GM23338 (cell line): Measurements from ENCODE around the gene RUNX1. TPM values are rescaled to one million over a fixed set of nuclear protein-coding genes. Genes with fewer than 3 reads are reported as not detected.

Experiments used
- ATAC-seq: fragments of 200-7000 bp; cut with Tn5 transposase; 3 replicates; pipeline ENCODE4 v1.9.1; 2020
- DNase-seq: peaks from one replicate; pipeline ENCODE4 v3.0.0-alpha.2; 2015; ENCODE audit warnings: low spot score
- H2AFZ ChIP-seq: fragments of 200-600 bp; sonication (generic); 2 replicates; pipeline ENCODE4 v1.8.0; 2016; ENCODE audit warnings: antibody characterized with exemption, mild to moderate bottlenecking, moderate library complexity
- H3F3A ChIP-seq: fragments of 200-600 bp; sonication (generic); replicated peaks from 2 replicates; pipeline ENCODE4 v1.8.0; 2017; ENCODE audit warnings: antibody characterized with exemption, mixed run types, low read depth
- H3K27ac ChIP-seq: fragments of 200-600 bp; sonication (generic); 2 replicates; pipeline ENCODE4 v1.6.1; 2016; ENCODE audit warnings: low read depth
- H3K27me3 ChIP-seq: fragments of 200-600 bp; sonication (generic); 2 replicates; pipeline ENCODE4 v1.8.0; 2016; ENCODE audit warnings: mild to moderate bottlenecking, mixed run types, moderate library complexity; ENCODE audit not compliant: insufficient read depth
- H3K36me3 ChIP-seq: fragments of 200-600 bp; sonication (generic); 2 replicates; pipeline ENCODE4 v1.8.0; 2016; ENCODE audit warnings: mild to moderate bottlenecking; ENCODE audit not compliant: insufficient read depth
- H3K4me1 ChIP-seq: fragments of 200-600 bp; sonication (generic); 2 replicates; pipeline ENCODE4 v1.8.0; 2016; ENCODE audit warnings: mild to moderate bottlenecking, moderate library complexity; ENCODE audit not compliant: insufficient read depth
- H3K4me2 ChIP-seq: fragments of 200-600 bp; sonication (generic); 2 replicates; pipeline ENCODE4 v1.7.1; 2017; ENCODE audit warnings: mixed run types
- H3K4me3 ChIP-seq: fragments of 200-600 bp; sonication (generic); 2 replicates; pipeline ENCODE4 v1.6.1; 2016; ENCODE audit warnings: mixed run types
- H3K79me2 ChIP-seq: fragments of 200-600 bp; sonication (generic); replicated peaks from 2 replicates; pipeline ENCODE4 v1.8.0; 2017; ENCODE audit warnings: mild to moderate bottlenecking; ENCODE audit not compliant: insufficient read depth
- H3K9me2 ChIP-seq: fragments of 200-600 bp; sonication (generic); 2 replicates; pipeline ENCODE4 v1.8.0; 2017; ENCODE audit not compliant: insufficient read depth
- H4K20me1 ChIP-seq: fragments of 200-600 bp; sonication (generic); replicated peaks from 2 replicates; pipeline ENCODE4 v1.8.0; 2017; ENCODE audit warnings: mild to moderate bottlenecking; ENCODE audit not compliant: insufficient read depth
- H3K27ac Mint-ChIP-seq: 2 replicates; pipeline ENCODE4 v1.8.0; 2020; ENCODE audit warnings: inconsistent platforms, mild to moderate bottlenecking, moderate library complexity, mixed read lengths
- H3K27me3 Mint-ChIP-seq: 3 replicates; pipeline ENCODE4 v1.8.0; 2022; ENCODE audit warnings: low read depth, mild to moderate bottlenecking, moderate library complexity, mixed read lengths, inconsistent platforms; ENCODE audit not compliant: insufficient read depth, poor library complexity
- H3K36me3 Mint-ChIP-seq: 3 replicates; pipeline ENCODE4 v1.8.0; 2021; ENCODE audit warnings: low read depth, mild to moderate bottlenecking, inconsistent platforms, moderate library complexity, mixed read lengths
- H3K4me1 Mint-ChIP-seq: 3 replicates; pipeline ENCODE4 v1.8.0; 2020; ENCODE audit warnings: mild to moderate bottlenecking, inconsistent platforms, mixed read lengths
- H3K4me3 Mint-ChIP-seq: 3 replicates; pipeline ENCODE4 v1.8.0; 2021; ENCODE audit warnings: moderate library complexity, mild to moderate bottlenecking, inconsistent platforms, mixed read lengths
- H3K9me3 Mint-ChIP-seq: 3 replicates; pipeline ENCODE4 v1.8.0; 2020; ENCODE audit warnings: moderate library complexity, mild to moderate bottlenecking, inconsistent platforms, mixed read lengths
- CREB1 ChIP-seq: fragments of 250-450 bp; sonication (Bioruptor Pico); IDR thresholded peaks from 2 replicates; pipeline ENCODE4 v1.5.0; 2020; ENCODE audit warnings: low read depth, mild to moderate bottlenecking, moderate library complexity
- CTCF ChIP-seq, 2 experiments: fragments of 200-600 bp in 1 of 2; sonication (generic) in 1 of 2; conservative IDR thresholded peaks; 2 replicates each; pipeline versions ENCODE4 v1.5.1 to v1.6.1; 2016 to 2017; ENCODE audit warnings: antibody characterized with exemption in 2 of 2, low read depth in 2 of 2, mild to moderate bottlenecking in 2 of 2, moderate library complexity in 1 of 2
- EZH2 ChIP-seq: fragments of 200-600 bp; sonication (generic); IDR thresholded peaks from one replicate; pipeline ENCODE4 v1.8.0; 2017; ENCODE audit warnings: antibody characterized with exemption, mild to moderate bottlenecking, low read depth; ENCODE audit not compliant: unreplicated experiment
- EZH2phosphoT487 ChIP-seq: fragments of 200-600 bp; sonication (generic); IDR thresholded peaks from one replicate; pipeline ENCODE4 v1.8.1; 2018; ENCODE audit warnings: antibody characterized with exemption; ENCODE audit not compliant: unreplicated experiment
- JUNB ChIP-seq: IDR thresholded peaks from one replicate; pipeline ENCODE4 v1.6.1; 2016; ENCODE audit warnings: antibody characterized with exemption; ENCODE audit not compliant: unreplicated experiment
- NANOG ChIP-seq: IDR thresholded peaks from 2 replicates; pipeline ENCODE4 v1.6.1; 2016; ENCODE audit warnings: antibody characterized with exemption, borderline replicate concordance
- STAT1 ChIP-seq: IDR thresholded peaks from one replicate; pipeline ENCODE4 v1.6.1; 2016; ENCODE audit warnings: antibody characterized with exemption; ENCODE audit not compliant: unreplicated experiment
- ZNF114 ChIP-seq: fragments of 250-450 bp; sonication (Bioruptor Pico); IDR thresholded peaks from 2 replicates; pipeline ENCODE4 v1.5.0; 2020; ENCODE audit warnings: mild to moderate bottlenecking, moderate library complexity
- ZNF331 ChIP-seq: fragments of 250-450 bp; sonication (Bioruptor Pico); IDR thresholded peaks from 2 replicates; pipeline ENCODE4 v1.5.0; 2020; ENCODE audit warnings: low read depth, mild to moderate bottlenecking, moderate library complexity
- polyA plus RNA-seq: library from polyadenylated mRNA; unstranded; fragments of >200 nt; fragmentation: Nextera tagmentation; extraction: Ambion mirVana; gene quantifications from 2 replicates; pipeline ENCODE4 v1.2.1, GENCODE V29; 2016
- total RNA-seq: library from RNA; depleted of rRNA; stranded (reverse); fragments of >200 nt; shearing (Covaris generic); gene quantifications from 2 replicates; pipeline ENCODE4 v1.2.3, GENCODE V29; 2014
- TF ChIP-seq, protein P1 (sequence below): fragments of 250-450 bp; sonication (Bioruptor Pico); IDR thresholded peaks from 2 replicates; pipeline ENCODE4 v1.5.0; 2020; ENCODE audit warnings: mild to moderate bottlenecking, moderate library complexity
- TF ChIP-seq, protein P2 (sequence below): IDR thresholded peaks from one replicate; pipeline ENCODE4 v1.6.1; 2018; ENCODE audit warnings: antibody characterized with exemption; ENCODE audit not compliant: unreplicated experiment

Gene RUNX1
- total and polyA plus RNA-seq, 2 experiments from 2014 or later = 0.29 to 1.1 TPM

GRCh38 chr21:35038772-35039319, 10.3 kb downstream of the RUNX1 start:
- Mint-ChIP-seq H3K36me3 (no peaks in the 10 kb centered on the region), H3K27me3 (peaks cover 7% of the 10 kb centered on the region), H3K27ac (no peak overlapping the region), H3K9me3 (no peaks in the 10 kb centered on the region), H3K4me1 (peaks cover 9% of the 10 kb centered on the region; the same call in 2 of the 3 replicates), H3K4me3 (no peak overlapping the region)
- Histone ChIP-seq H3K4me3 (no peak overlapping the region), H3K36me3 (no peaks in the 10 kb centered on the region), H3K27me3 (no peaks in the 10 kb centered on the region), H3K4me1 (no peaks in the 10 kb centered on the region; the same call in 1 of the 2 replicates), H4K20me1 (no peaks in the 10 kb centered on the region), H3K9me2 (no peaks in the 10 kb centered on the region; the same call in 1 of the 2 replicates), H2AFZ (no peak overlapping the region), H3K27ac (no peak overlapping the region), H3F3A (no peaks in the 10 kb centered on the region), H3K79me2 (no peaks in the 10 kb centered on the region), H3K4me2 (no peak overlapping the region)
- no peak for ATAC-seq
- no peak for TF ChIP-seq JUNB
- no peak for TF ChIP-seq ZNF114 (CRISPR knock-in tag)
- TF ChIP-seq CTCF (conservative IDR thresholded peaks at IDR 0.05; ENCODE audit: low read depth in 2 of 2) = no peak
- no peak for TF ChIP-seq EZH2
- TF ChIP-seq ZNF331 = no peak
- no peak for TF ChIP-seq NANOG
- no peak for TF ChIP-seq STAT1
- TF ChIP-seq, protein P1, sequence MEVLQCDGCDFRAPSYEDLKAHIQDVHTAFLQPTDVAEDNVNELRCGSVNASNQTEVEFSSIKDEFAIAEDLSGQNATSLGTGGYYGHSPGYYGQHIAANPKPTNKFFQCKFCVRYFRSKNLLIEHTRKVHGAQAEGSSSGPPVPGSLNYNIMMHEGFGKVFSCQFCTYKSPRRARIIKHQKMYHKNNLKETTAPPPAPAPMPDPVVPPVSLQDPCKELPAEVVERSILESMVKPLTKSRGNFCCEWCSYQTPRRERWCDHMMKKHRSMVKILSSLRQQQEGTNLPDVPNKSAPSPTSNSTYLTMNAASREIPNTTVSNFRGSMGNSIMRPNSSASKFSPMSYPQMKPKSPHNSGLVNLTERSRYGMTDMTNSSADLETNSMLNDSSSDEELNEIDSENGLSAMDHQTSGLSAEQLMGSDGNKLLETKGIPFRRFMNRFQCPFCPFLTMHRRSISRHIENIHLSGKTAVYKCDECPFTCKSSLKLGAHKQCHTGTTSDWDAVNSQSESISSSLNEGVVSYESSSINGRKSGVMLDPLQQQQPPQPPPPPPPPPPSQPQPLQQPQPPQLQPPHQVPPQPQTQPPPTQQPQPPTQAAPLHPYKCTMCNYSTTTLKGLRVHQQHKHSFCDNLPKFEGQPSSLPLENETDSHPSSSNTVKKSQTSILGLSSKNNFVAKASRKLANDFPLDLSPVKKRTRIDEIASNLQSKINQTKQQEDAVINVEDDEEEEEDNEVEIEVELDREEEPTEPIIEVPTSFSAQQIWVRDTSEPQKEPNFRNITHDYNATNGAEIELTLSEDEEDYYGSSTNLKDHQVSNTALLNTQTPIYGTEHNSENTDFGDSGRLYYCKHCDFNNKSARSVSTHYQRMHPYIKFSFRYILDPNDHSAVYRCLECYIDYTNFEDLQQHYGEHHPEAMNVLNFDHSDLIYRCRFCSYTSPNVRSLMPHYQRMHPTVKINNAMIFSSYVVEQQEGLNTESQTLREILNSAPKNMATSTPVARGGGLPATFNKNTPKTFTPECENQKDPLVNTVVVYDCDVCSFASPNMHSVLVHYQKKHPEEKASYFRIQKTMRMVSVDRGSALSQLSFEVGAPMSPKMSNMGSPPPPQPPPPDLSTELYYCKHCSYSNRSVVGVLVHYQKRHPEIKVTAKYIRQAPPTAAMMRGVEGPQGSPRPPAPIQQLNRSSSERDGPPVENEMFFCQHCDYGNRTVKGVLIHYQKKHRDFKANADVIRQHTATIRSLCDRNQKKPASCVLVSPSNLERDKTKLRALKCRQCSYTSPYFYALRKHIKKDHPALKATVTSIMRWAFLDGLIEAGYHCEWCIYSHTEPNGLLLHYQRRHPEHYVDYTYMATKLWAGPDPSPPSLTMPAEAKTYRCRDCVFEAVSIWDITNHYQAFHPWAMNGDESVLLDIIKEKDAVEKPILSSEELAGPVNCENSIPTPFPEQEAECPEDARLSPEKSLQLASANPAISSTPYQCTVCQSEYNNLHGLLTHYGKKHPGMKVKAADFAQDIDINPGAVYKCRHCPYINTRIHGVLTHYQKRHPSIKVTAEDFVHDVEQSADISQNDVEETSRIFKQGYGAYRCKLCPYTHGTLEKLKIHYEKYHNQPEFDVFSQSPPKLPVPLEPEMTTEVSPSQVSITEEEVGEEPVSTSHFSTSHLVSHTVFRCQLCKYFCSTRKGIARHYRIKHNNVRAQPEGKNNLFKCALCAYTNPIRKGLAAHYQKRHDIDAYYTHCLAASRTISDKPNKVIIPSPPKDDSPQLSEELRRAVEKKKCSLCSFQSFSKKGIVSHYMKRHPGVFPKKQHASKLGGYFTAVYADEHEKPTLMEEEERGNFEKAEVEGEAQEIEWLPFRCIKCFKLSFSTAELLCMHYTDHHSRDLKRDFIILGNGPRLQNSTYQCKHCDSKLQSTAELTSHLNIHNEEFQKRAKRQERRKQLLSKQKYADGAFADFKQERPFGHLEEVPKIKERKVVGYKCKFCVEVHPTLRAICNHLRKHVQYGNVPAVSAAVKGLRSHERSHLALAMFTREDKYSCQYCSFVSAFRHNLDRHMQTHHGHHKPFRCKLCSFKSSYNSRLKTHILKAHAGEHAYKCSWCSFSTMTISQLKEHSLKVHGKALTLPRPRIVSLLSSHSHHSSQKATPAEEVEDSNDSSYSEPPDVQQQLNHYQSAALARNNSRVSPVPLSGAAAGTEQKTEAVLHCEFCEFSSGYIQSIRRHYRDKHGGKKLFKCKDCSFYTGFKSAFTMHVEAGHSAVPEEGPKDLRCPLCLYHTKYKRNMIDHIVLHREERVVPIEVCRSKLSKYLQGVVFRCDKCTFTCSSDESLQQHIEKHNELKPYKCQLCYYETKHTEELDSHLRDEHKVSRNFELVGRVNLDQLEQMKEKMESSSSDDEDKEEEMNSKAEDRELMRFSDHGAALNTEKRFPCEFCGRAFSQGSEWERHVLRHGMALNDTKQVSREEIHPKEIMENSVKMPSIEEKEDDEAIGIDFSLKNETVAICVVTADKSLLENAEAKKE (CRISPR knock-in tag) = no peak
- TF ChIP-seq EZH2phosphoT487 = no peak
- no peak for TF ChIP-seq CREB1
- TF ChIP-seq, protein P2, sequence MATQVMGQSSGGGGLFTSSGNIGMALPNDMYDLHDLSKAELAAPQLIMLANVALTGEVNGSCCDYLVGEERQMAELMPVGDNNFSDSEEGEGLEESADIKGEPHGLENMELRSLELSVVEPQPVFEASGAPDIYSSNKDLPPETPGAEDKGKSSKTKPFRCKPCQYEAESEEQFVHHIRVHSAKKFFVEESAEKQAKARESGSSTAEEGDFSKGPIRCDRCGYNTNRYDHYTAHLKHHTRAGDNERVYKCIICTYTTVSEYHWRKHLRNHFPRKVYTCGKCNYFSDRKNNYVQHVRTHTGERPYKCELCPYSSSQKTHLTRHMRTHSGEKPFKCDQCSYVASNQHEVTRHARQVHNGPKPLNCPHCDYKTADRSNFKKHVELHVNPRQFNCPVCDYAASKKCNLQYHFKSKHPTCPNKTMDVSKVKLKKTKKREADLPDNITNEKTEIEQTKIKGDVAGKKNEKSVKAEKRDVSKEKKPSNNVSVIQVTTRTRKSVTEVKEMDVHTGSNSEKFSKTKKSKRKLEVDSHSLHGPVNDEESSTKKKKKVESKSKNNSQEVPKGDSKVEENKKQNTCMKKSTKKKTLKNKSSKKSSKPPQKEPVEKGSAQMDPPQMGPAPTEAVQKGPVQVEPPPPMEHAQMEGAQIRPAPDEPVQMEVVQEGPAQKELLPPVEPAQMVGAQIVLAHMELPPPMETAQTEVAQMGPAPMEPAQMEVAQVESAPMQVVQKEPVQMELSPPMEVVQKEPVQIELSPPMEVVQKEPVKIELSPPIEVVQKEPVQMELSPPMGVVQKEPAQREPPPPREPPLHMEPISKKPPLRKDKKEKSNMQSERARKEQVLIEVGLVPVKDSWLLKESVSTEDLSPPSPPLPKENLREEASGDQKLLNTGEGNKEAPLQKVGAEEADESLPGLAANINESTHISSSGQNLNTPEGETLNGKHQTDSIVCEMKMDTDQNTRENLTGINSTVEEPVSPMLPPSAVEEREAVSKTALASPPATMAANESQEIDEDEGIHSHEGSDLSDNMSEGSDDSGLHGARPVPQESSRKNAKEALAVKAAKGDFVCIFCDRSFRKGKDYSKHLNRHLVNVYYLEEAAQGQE = no peak
- DNase-seq = no peak
